ENCODE results near the gene METTL17. TPM values are rescaled to one million over a fixed set of nuclear protein-coding genes. Genes with fewer than 3 reads are reported as not detected.

METTL17 gene
- total and polyA plus RNA-seq, 9 of the 15 experiments (the other 6 are each of a cell fraction or from before 2014, with no cell fraction given) = 65.6 to 150 (median 90.0) TPM

DNA sequence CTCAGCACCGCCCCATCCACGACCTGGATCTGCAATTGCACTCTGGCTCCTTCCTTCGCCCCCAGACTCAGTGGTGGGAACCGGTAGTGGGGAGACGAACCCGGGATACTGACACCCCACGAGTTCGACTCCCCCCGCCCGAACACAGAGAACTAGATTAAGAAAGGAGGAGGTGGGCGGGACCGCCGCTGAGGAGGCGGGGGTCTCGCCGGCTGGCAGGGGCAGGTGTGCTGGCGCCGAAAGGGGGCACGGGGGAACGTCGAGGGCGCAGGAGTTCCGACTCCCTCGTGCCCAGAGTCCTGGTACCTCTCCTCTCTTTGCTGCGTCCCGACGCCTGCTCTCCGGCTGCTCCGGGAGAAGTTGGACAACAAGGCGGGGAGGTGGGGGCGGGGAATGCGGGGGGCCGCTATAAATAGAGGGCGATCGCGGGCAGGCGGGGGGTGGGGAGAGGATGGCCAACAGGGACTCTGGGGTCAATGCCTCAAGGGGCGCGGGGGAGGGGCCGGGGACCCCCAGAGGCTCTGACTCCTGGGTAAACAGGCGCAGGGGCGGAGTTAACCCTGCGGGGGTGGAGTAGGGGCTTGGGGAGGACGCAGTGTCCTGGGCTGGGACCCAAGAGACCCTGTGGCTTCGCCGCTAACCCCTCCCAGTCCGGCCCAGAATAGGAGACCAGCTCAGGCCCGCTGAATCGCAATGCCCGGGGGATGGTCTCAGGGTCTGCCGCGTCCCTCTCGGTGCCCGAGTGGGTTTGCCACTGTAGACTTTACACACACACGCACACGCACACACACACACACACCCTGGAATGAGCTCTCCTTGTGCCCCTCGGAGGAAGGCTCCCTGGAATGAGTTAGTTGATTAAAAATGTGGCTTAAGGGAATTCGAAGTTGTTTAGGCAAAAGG is 35.8 kb downstream of the METTL17 start:
- intact Hi-C loops (cut with micrococcal nuclease) = no loop called here
- H3K4me3 ChIP-seq = peak overlapping the region; percentile 66
- TF ChIP-seq EGR1 (conservative IDR thresholded peaks at IDR 0.05) (peak; percentile 26; the same call in 1 of the 2 replicates), ATF1 (CRISPR knock-in tag; IDR thresholded peaks at IDR 0.05) (no peak), ATF1 (tag; IDR thresholded peaks at IDR 0.05) (no peak), CXXC5 (CRISPR knock-in tag; IDR thresholded peaks at IDR 0.05) (peak; percentile 6; the same call in 1 of the 2 replicates), L3MBTL2 (IDR thresholded peaks at IDR 0.05) (peak; percentile 50; the same call in 1 of the 2 replicates)
- TF ChIP-seq, protein P1, sequence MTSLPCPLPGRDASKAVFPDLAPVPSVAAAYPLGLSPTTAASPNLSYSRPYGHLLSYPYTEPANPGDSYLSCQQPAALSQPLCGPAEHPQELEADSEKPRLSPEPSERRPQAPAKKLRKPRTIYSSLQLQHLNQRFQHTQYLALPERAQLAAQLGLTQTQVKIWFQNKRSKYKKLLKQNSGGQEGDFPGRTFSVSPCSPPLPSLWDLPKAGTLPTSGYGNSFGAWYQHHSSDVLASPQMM (CRISPR knock-in tag; IDR thresholded peaks at IDR 0.05) = no peak
- TF ChIP-seq, protein P2, sequence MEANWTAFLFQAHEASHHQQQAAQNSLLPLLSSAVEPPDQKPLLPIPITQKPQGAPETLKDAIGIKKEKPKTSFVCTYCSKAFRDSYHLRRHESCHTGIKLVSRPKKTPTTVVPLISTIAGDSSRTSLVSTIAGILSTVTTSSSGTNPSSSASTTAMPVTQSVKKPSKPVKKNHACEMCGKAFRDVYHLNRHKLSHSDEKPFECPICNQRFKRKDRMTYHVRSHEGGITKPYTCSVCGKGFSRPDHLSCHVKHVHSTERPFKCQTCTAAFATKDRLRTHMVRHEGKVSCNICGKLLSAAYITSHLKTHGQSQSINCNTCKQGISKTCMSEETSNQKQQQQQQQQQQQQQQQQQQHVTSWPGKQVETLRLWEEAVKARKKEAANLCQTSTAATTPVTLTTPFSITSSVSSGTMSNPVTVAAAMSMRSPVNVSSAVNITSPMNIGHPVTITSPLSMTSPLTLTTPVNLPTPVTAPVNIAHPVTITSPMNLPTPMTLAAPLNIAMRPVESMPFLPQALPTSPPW (CRISPR knock-in tag; IDR thresholded peaks at IDR 0.05) = peak; percentile 74

More for the DNA sequence above, 35.8 kb downstream of the METTL17 start:
- peak; percentile 53 to 66 (median 62) for DNase-seq (ENCODE audit: extremely low read depth in 1 of 4, low spot score in 3 of 4)
- Histone ChIP-seq H4K20me1 (replicated peaks; ENCODE audit: control insufficient read depth, insufficient read depth, low read length) (no peaks in the 10 kb centered on the region), H2AFZ (ENCODE audit: low read depth, low read length) (peak overlapping the region; percentile 81), H3K4me2 (ENCODE audit: insufficient read depth, low read length) (peak overlapping the region; percentile 76), H3K9me3 (replicated peaks; ENCODE audit: control insufficient read depth, insufficient read depth, low read depth, low read length) (no peaks in the 10 kb centered on the region), H3K27me3 (ENCODE audit: control insufficient read depth in 2 of 2, insufficient read depth in 2 of 2, low read length in 2 of 2) (no peaks in the 10 kb centered on the region), H3K27ac (ENCODE audit: extremely low read depth, low read depth, low read length) (peak overlapping the region; percentile 80), H3K4me1 (replicated peaks in 1 of 2; ENCODE audit: control insufficient read depth in 2 of 2, insufficient read depth in 2 of 2, low read length in 2 of 2) (peaks cover 35 to 39% of the 10 kb centered on the region in 2 experiments), H3K9ac (ENCODE audit: insufficient read depth in 1 of 2, low read depth in 2 of 2, low read length in 2 of 2) (peak overlapping the region; percentile 71 to 92), H3K9me1 (ENCODE audit: control insufficient read depth, insufficient read depth, low read length) (peaks cover 2% of the 10 kb centered on the region), H3K36me3 (ENCODE audit: control insufficient read depth, insufficient read depth, low read length) (peaks cover 11% of the 10 kb centered on the region; the same call in 1 of the 3 replicates), H3K79me2 (ENCODE audit: control insufficient read depth, insufficient read depth, low read length) (peaks cover 21% of the 10 kb centered on the region)
- ATAC-seq = peak; percentile 27
- POLR2A ChIA-PET = interaction anchor here (0.6 to 2.6 kb wide), 4 partner anchors 11 to 286 kb away, joined by 3 to 12 read pairs (median 3); no protein-coding TSS in a partner anchor
- BruUV-seq (replicated peaks) = no TSS peak
- CTCF ChIA-PET (ENCODE audit: low intra/inter-chr PET ratio) = no interaction called here
- WGBS (ENCODE audit: insufficient coverage, low coverage, missing lambda C conversion rate) = 16% methylated on average over 11 of the region's 58 CpGs
- in situ Hi-C loops (cut with MboI) = no loop called here
- peak; percentile 37 for FAIRE-seq

Measured in K562 (cell line).